Measurements from ENCODE around the gene EFCAB5. TPM values are rescaled to one million over a fixed set of nuclear protein-coding genes. Genes with fewer than 3 reads are reported as not detected.
"Not testable (repeated sequence)": the region's sequence is repeated elsewhere in the genome, so short reads cannot be mapped to it uniquely, and the experiment has no call there.

EFCAB5 gene
- total RNA-seq, 2 donors from 2014 or later: not detected

- Mint-ChIP-seq H3K27ac (no peak overlapping the region), H3K4me1 (peaks cover 10% of the 10 kb centered on the region), H3K27me3 (ENCODE audit: insufficient read depth) (peaks cover 2% of the 10 kb centered on the region), H3K36me3 (ENCODE audit: low read depth) (peaks cover 2% of the 10 kb centered on the region), H3K4me3 (no peak overlapping the region), H3K9me3 (peaks cover 20% of the 10 kb centered on the region)
- Histone ChIP-seq H3K36me3 (ENCODE audit: control insufficient read depth, insufficient read depth, low read length) (no peaks in the 10 kb centered on the region), H3K9ac (ENCODE audit: extremely low read depth, low read length, poor library complexity, severe bottlenecking) (no peak overlapping the region), H3K27me3 (ENCODE audit: control insufficient read depth, insufficient read depth, low read length, poor library complexity, severe bottlenecking) (no peaks in the 10 kb centered on the region), H3K27ac (ENCODE audit: low read depth, low read length) (peak overlapping the region; percentile 49), H3K4me1 (ENCODE audit: control insufficient read depth, insufficient read depth, low read length) (no peaks in the 10 kb centered on the region), H3K4me3 (ENCODE audit: low read length) (no peak overlapping the region), H3K9me3 (ENCODE audit: control insufficient read depth, low read length) (peaks cover 18% of the 10 kb centered on the region)
- no peak for TF ChIP-seq CTCF (conservative IDR thresholded peaks at IDR 0.05)
- DNase-seq: no peak
Measured at GRCh38 chr17:29949696-29950095, 8.3 kb downstream of the EFCAB5 start.

- Histone ChIP-seq H3K9ac (ENCODE audit: extremely low read depth, low read length, poor library complexity, severe bottlenecking) (no peak overlapping the region), H3K36me3 (ENCODE audit: control insufficient read depth, insufficient read depth, low read length) (no peaks in the 10 kb centered on the region), H3K4me1 (ENCODE audit: control insufficient read depth, insufficient read depth, low read length) (no peaks in the 10 kb centered on the region), H3K9me3 (ENCODE audit: control insufficient read depth, low read length) (peaks cover 25% of the 10 kb centered on the region), H3K4me3 (ENCODE audit: low read length) (no peak overlapping the region), H3K27ac (ENCODE audit: low read depth, low read length) (no peak overlapping the region), H3K27me3 (ENCODE audit: control insufficient read depth, insufficient read depth, low read length, poor library complexity, severe bottlenecking) (no peaks in the 10 kb centered on the region)
- Mint-ChIP-seq H3K27ac (no peak overlapping the region), H3K4me3 (no peak overlapping the region), H3K9me3 (peaks cover 32% of the 10 kb centered on the region), H3K36me3 (ENCODE audit: low read depth) (peaks cover 2% of the 10 kb centered on the region), H3K4me1 (no peaks in the 10 kb centered on the region), H3K27me3 (ENCODE audit: insufficient read depth) (peaks cover 2% of the 10 kb centered on the region)
- TF ChIP-seq CTCF (conservative IDR thresholded peaks at IDR 0.05): peak; percentile 24
- WGBS, 2 experiments (ENCODE audit: insufficient coverage in 1 of 2, insufficient read length in 1 of 2): 77 to 84% methylated on average over 4 of the region's 4 CpGs
- no peak for DNase-seq
Measured at GRCh38 chr17:29954405-29954804, 13.0 kb downstream of the EFCAB5 start.

- no peaks in the 10 kb centered on the region for H3K4me1 ChIP-seq (ENCODE audit: control insufficient read depth, insufficient read depth, low read length)
- peaks cover 32% of the 10 kb centered on the region for H3K9me3 Mint-ChIP-seq
- no peak overlapping the region for H3K4me3 ChIP-seq (ENCODE audit: low read length)
- no peak overlapping the region for H3K4me3 Mint-ChIP-seq
- H3K9ac ChIP-seq (ENCODE audit: extremely low read depth, low read length, poor library complexity, severe bottlenecking): no peak overlapping the region
- no peak overlapping the region for H3K27ac ChIP-seq (ENCODE audit: low read depth, low read length)
- no peak overlapping the region for H3K27ac Mint-ChIP-seq
- no peaks in the 10 kb centered on the region for H3K4me1 Mint-ChIP-seq
- no peak for DNase-seq
- no peak for TF ChIP-seq CTCF (conservative IDR thresholded peaks at IDR 0.05)
- peaks cover 2% of the 10 kb centered on the region for H3K36me3 Mint-ChIP-seq (ENCODE audit: low read depth)
- peaks cover 2% of the 10 kb centered on the region for H3K27me3 Mint-ChIP-seq (ENCODE audit: insufficient read depth)
- H3K9me3 ChIP-seq (ENCODE audit: control insufficient read depth, low read length): peaks cover 25% of the 10 kb centered on the region
- H3K36me3 ChIP-seq (ENCODE audit: control insufficient read depth, insufficient read depth, low read length): no peaks in the 10 kb centered on the region
- H3K27me3 ChIP-seq (ENCODE audit: control insufficient read depth, insufficient read depth, low read length, poor library complexity, severe bottlenecking): no peaks in the 10 kb centered on the region
Measured at GRCh38 chr17:29956225-29956624, 14.8 kb downstream of the EFCAB5 start.

GRCh38 chr17:29957488-29957887 lies 16.1 kb downstream of the EFCAB5 start:
- 100% methylated on average over 1 of the region's 1 CpG; no CpG with 5 or more reads in 1 of the 2 experiments for WGBS, 2 experiments (ENCODE audit: insufficient coverage in 1 of 2, insufficient read length in 1 of 2)
- H3K27me3 ChIP-seq (ENCODE audit: control insufficient read depth, insufficient read depth, low read length, poor library complexity, severe bottlenecking); DNase-seq; H3K4me1 ChIP-seq (ENCODE audit: control insufficient read depth, insufficient read depth, low read length); H3K4me1 Mint-ChIP-seq; H3K36me3 Mint-ChIP-seq (ENCODE audit: low read depth); H3K9ac ChIP-seq (ENCODE audit: extremely low read depth, low read length, poor library complexity, severe bottlenecking); H3K27ac ChIP-seq (ENCODE audit: low read depth, low read length); H3K4me3 Mint-ChIP-seq; H3K27ac Mint-ChIP-seq; H3K4me3 ChIP-seq (ENCODE audit: low read length); H3K36me3 ChIP-seq (ENCODE audit: control insufficient read depth, insufficient read depth, low read length); H3K27me3 Mint-ChIP-seq (ENCODE audit: insufficient read depth): not testable (repeated sequence)
- peaks cover 31% of the 10 kb centered on the region for H3K9me3 Mint-ChIP-seq
- H3K9me3 ChIP-seq (ENCODE audit: control insufficient read depth, low read length): peaks cover 25% of the 10 kb centered on the region
